Measurements from ENCODE around the gene TNK1. TPM values are rescaled to one million over a fixed set of nuclear protein-coding genes. Genes with fewer than 3 reads are reported as not detected.

The TNK1 gene
- polyA plus RNA-seq, 1 donor = 5.5 TPM

DNA sequence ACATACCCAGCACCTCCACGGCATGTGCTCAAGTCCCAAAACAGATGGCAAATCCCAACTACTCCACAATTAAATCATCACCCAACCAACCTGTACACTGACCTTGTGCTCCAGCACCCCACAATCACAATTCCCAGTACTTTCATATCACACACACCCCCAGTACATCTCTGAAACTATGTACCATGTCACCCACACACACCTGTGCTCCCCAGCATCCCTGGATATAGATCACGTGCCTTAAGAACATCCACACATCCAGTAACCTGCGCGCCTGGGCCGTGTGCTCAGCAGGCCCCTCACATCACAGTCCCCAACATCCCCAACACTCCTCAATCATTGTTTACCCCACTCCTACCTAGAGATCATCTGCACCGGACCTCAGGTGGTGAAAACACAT is 28.8 kb downstream of the TNK1 start:
- DNase-seq = no peak

DNA sequence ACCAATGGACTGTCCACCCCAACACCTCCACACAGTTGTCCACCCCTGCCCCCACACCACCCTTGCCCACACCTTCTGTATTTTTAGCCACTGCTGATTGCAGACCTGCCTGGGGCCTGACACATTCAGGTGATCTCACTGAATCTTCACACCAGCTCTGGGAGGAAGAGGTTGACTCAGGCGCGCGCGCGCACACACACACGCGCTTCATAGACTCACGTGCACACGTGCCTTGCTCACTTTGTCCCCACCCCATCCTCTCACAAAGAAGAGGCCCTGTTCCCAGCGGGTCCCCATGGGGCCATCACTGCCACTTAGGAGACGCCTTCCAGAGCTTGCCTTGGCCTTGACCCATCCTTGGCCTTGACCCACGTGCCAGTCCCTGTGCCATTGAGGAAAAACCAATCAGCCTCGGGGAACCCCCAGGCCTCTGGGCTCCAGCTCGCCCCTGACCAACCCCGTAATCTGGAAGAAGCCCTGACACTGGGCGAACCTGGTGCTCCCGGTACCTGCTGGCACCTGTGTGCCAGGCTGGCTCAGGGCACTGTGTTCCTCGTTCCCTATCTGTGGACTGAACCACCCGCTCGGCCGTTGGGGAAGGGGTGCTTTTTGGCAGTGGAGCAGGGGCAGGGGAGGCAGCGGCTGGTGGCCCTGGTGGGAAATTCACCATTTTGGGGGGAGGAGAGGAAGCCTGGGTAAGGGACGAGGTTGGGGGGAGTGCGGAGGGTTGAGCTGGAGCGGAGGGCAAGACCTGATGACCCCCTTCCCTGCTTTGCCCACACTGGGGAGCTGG is 29.9 kb downstream of the TNK1 start:
- DNase-seq = no peak

DNA sequence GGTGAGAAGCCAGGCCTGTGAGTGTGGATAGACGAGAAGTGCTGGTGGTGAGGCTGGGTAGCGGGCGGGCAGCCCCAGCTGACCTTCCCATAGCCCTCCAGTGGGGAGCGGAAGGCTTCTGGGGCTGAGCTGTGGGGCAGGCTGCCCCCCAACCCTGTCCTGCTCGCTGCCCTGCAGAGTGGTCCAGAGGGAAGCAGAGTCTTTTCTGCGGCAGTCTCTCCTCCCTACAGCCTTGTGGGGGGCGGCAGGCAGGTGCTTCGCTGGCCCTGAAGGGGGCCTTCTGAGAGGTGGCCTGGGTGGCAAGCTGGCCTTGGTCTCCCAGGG is 30.5 kb downstream of the TNK1 start:
- DNase-seq = no peak

DNA sequence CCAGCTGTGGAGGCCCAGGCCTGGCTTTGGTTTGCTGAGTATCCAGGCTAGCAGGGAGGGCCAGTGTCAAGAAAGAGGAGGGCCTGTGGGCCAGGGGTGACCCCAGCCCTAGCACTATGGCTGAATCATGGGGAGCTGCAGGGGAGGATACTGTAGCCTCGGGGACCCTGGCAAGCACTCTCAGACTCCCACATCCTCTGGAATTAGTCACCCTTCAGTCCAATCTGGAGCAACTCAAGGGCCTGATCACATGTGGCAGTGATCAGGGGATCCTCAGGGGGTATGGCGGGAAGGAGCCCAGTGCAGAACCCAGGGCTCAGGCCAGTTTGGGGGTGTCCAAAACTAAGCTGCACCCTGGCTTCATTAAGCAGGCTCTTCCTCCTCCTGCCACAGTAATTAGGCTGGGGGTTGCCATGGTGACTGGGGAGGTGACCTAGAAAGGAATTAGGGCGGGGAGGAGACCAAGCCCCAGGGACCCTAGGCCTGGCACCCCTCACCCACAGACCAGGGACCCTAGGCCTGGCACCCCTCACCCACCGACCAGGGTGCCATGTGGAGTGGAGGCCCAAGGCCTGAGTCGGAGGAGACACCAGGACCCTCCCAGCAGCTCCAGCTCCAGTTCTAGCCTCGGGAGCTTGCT is 32.6 kb downstream of the TNK1 start:
- no peak for DNase-seq

DNA sequence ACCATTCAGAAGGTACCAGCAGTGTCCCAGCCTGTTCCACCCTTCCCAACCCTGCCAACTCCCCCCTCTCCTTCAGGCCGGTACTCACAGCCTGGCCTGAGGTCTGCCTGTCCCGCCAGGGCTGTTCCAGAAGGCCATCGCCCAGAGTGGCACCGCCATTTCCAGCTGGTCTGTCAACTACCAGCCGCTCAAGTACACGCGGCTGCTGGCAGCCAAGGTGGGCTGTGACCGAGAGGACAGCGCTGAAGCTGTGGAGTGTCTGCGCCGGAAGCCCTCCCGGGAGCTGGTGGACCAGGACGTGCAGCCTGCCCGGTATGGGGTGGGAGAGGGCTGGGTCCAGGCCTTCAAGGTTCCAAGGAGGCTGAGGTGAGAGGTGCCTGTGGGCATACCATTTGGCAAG is 33.9 kb downstream of the TNK1 start:
- DNase-seq = no peak

DNA sequence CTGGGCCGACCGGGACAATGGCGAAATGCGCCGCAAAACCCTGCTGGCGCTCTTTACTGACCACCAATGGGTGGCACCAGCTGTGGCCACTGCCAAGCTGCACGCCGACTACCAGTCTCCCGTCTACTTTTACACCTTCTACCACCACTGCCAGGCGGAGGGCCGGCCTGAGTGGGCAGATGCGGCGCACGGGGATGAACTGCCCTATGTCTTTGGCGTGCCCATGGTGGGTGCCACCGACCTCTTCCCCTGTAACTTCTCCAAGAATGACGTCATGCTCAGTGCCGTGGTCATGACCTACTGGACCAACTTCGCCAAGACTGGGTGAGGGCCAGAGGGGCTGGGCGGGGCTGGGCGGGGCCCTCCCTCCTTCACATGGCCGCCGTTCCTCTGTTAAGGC is 34.9 kb downstream of the TNK1 start:
- DNase-seq = no peak

DNA sequence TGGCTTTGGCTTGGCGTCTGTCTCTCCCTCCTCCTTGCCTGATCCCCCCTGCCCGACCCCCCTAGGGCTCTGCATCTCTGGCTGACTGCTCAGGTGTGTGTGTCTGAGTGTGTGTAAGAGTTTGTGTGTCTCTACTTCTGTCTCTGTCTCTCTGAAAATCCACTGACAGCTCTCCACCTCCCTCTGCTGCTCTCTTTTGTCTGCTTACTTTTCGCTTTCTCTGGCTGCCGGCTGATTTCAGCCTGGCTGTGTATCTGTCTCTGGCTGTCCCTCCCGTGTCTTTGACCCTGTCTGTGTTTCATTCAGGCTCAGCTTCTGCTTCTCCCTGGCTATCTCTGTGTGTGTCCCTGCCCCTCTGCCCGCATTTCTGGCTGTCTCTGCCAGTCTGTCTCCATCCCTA is 35.4 kb downstream of the TNK1 start:
- no peak for DNase-seq

DNA sequence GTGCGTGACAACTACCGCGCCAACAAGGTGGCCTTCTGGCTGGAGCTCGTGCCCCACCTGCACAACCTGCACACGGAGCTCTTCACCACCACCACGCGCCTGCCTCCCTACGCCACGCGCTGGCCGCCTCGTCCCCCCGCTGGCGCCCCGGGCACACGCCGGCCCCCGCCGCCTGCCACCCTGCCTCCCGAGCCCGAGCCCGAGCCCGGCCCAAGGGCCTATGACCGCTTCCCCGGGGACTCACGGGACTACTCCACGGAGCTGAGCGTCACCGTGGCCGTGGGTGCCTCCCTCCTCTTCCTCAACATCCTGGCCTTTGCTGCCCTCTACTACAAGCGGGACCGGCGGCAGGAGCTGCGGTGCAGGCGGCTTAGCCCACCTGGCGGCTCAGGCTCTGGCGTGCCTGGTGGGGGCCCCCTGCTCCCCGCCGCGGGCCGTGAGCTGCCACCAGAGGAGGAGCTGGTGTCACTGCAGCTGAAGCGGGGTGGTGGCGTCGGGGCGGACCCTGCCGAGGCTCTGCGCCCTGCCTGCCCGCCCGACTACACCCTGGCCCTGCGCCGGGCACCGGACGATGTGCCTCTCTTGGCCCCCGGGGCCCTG is 36.3 kb downstream of the TNK1 start:
- no peak for DNase-seq

DNA sequence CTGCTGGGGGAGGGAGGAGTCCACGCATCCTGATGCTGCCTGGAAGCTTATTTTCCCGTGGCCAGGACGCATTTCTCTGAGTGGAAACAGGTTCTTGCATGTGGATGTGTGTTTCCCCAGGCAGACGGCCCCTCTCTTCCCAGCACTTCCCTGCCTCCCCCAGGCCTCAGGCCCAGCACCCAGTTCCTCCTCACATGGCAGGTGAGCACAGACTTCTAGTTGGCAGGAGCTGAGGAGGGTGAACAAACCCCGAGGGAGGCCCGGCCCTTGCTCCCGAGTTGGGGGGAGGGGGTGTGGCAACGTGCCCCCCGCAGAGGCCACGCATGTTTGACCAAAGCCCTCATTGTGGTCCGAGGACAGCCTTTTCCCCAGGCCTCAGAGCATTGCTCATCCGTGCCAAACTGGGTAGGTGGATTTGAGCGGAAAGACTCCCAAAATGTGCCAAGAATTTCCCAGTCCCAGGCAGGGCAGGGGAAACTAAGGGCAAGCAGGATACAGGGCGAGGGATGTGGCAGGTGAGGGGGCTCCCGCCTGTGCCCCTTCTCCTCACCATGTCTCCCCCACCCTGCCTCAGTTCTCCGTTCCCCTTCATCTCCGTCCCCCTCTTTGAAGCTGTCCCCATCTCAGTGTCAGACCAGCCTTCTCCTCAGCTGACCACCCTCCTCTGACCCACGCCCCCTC is 37.7 kb downstream of the TNK1 start:
- DNase-seq = no peak

DNA sequence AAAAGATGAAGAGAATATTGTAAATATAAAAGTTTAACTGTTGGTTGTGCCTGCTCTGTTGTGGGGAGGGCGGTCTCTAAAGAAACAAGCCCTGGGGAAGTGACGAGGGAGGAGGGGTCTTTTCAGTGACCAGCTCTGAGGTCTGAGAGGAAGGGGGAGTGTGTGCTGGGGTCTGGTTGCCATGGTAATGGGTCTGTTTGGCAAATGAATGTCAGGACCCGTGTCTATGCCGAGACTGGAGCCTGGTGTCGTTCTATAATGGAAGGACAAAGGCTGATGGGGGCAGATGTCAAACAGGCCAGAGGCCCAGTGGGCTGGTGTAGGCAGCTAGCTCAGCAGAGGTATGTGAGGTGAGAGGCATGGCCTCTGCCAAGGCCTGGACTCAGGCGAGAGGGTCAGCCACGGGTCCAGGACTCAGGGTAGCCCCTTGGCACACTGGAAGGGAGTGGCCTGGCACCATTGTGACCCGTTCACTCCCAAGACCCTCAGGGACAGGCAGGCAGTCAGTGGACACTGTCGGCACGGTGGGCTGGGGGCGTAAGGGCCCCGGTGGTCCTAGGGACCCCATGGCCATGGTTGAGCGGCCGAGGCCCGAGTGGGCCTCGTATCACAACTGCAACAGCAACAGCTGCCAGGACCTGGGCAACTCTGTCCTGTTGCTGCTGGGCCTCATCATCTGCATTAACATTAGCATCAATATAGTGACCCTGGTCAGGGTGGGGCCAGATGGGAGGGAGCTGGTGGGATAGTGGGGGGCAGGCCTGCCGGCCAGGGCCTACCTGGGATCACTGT is 39.1 kb downstream of the TNK1 start, which contains the start of gene SPEM1:
Gene SPEM1 (plus strand): TSS at position 506 of the 792 bp plus-strand sequence. CDS start 61 bp downstream, at position 567.
- DNase-seq = peak; percentile 43

DNA sequence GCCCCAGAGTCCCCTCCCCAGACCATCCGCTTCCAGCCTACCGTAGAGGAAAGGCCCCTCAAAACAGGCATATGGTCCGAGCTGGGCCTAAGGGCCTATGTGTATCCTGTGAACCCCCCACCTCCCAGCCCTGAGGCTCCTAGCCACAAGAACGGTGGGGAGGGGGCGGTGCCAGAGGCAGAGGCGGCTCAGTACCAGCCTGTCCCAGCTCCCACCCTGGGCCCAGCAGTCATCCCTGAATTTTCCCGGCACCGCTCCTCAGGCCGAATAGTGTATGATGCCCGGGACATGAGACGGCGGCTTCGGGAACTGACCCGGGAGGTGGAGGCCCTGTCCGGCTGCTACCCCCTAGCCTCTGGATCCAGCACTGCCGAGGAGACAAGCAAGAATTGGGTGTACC is 40.3 kb downstream of the TNK1 start:
- DNase-seq = no peak

DNA sequence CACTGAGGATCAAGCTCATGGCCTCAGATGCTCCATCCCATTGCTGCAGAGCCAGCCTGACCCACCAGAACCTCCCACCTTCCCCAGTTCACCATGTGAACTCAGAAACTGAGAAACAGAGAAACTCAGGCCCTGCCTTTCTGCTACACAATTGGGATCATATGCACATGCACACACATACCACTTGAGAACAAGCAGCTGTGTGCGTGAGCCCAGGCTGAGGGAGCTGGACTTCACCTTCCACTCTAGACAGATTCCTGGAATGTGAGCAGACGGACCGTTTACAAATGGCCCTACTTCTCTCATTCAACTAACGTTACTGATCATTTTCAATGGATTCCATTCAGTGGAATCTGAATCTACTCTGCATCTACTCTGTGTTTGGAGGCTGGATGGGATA is 42.8 kb downstream of the TNK1 start:
- DNase-seq = no peak

DNA sequence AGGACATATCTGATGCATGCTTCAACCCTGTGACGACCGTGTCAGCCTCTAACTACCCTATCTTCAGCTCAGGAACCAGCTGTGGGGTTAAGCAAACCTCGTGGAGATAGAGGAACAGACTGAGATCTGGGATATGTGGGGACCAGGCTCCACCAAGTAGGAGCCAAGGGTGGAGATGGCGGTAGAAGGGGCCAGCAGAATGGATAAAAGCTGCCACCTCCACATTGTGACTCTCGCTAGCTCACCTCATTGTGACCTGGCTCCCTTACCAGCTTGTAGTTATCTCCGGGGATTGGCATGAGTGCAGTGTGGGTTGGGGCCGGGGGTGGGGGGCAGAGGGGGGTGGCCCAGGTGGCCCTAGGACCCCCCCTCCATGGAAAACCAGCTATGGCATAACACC is 44.4 kb downstream of the TNK1 start, which contains the start of gene SPEM2:
Gene SPEM2 (plus strand): TSS at position 301 of the 400 bp plus-strand sequence. CDS start 73 bp downstream, at position 374.
- DNase-seq = no peak

DNA sequence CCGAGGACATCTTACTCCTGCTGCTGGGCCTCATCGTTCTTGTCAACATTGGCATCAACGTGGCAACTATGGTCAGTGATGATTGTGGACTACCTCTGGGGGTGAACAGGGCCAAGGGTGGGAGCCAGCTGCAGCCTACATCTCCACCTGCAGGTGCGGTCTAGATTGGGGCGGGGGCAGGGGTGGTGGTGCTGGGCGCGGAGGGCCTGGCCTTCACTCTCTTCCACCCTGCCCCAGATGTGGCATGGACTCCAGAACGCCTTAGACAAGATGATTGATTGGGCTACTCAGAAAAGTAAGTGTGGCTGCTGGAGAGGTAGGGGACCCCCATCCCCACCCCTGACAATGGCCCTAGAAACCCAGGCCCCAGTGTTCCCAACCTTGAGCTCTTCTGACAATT is 44.9 kb downstream of the TNK1 start:
- DNase-seq = no peak

DNA sequence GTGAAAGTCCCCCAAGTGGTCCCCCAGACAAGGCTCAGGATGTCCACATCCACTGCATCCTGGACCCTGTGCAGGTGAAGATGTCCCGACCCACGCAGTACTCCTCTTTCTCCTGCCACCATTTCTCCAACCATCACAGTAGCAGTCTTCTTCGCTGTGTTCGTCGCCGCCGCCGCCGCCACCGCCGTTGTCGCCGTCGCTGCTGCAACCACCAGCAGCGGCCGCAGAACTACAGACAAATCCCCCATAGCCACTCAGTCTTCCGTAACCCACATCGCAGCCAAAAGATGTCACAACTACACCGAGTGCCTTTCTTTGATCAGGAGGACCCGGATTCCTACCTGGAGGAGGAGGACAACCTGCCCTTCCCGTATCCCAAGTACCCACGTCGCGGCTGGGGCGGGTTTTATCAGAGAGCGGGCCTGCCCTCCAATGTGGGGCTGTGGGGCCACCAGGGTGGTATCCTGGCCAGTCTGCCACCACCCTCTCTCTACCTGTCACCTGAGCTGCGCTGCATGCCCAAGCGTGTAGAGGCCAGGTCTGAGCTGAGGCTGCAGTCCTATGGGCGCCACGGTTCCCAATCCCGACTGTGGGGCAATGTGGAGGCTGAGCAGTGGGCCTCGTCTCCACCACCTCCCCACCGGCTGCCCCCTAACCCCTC is 45.4 kb downstream of the TNK1 start:
- DNase-seq = no peak

DNA sequence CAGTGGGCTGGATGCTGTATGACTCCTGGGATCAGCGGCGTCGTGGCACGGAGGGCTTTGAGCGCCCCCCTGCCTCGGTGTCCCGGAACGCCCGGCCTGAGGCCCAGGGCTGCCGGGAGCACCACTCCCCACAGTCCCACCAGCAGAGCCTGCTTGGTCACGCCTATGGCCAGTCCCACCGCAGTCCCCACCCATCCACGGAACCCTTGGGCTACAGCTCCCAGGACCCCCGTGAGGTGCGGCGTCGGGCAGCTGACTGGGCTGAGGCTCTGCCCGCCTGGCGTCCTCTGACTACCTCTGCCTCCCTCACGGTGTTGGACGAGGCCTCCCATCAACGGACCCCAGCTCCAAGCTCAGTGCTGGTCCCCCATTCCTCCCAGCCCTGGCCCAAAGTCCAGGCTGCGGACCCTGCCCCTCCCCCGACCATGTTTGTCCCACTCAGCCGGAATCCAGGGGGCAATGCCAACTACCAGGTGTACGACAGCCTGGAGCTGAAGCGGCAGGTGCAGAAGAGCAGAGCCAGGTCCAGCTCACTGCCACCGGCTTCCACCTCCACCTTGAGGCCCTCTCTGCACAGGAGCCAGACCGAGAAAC is 46.1 kb downstream of the TNK1 start:
- no peak for DNase-seq

DNA sequence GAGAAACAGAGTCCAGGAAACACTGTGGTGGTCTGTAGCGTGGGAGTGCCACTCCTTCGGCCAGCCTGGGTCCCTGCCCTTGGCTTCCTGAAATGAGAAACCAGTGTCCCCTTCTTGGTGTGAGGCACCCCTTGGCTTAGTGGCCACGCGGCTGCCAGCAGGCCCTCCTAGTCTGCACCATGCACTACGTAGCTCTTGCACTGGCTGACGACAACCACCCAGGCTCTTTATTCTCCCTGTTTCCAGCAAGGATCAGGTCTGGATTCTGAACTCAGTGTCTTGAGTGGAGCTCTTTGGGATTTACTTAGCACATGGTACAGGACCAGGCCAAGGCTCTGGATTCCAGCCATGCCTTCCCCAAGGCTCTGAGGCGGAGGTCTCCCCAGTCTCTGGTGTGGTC is 46.7 kb downstream of the TNK1 start:
- DNase-seq = no peak

DNA sequence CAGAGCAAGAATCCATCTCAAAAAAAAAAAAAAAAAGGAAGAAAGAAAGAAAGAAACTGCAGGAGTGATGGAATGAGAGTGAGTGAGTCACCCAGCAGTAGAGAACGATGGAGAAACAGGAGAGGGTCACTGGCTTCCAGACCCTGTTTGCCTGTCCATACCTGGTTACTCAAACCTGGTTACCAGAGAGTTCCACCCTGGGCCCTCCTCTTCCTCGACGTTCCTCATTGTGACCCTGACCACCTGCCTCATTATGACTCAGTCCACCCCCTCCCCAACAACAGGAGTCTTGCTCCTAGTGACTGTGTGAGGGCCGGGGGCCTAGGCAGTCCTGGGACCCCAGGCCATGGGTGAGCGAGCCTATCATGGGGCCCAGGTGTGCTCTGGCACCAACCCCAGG is 47.7 kb downstream of the TNK1 start, which contains the start of gene SPEM3:
Gene SPEM3 (plus strand): TSS at position 301 of the 400 bp plus-strand sequence. CDS start 46 bp downstream, at position 347.
- no peak for DNase-seq

DNA sequence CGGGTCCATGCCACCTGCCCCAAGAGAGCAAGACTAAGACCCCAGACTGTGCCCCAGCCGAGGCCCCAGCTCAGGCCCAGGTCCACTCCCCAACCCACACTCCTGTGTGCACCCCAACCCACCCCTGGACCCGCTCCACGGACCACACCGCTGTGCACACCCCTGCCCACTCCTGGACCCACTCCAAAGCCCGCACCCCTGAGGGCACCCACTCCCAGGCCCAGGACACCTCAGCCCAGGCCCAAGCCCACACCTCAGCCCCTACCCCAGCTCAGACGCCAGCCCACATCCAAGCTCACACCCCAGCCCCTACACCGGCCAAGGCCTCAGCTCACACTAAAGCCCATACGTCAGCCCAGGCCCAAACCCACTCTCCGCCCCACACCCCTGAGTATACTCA is 48.8 kb downstream of the TNK1 start:
- DNase-seq = no peak

DNA sequence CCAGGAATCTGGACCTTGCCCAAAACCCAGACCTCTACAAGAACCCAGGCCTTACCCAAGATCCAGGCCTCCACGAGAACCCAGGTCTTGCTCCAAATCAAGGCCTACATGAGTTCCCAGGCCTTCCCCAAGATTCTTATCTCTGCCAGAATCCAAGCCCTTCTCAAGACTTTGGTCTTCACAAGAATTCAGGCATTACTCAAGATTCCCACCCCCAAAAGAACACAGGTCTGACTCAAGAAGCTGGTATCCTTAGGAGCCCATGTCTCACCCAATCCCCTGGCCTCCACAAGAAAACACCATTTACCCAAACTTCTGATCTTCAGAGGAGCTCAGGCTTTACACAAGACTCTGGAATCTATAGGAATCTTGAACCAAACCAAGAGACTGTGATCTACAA is 50.3 kb downstream of the TNK1 start:
- DNase-seq = no peak

DNA sequence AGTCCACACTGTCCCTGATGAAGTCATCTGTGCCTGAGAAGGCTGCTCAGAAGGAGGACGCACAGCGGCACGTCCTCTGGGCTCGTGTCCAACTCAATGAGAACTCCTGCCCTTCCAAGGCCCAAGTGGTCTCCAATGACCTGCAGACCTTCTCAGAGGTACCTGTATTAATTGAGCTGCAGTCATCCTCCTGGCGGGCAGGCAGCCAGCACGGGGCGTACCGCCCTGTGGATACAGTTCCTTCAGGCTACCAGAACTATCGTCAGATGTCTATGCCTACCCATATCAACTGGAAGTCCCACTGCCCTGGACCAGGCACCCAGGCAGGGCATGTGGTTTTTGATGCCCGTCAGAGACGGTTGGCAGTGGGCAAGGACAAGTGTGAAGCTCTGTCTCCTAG is 51.4 kb downstream of the TNK1 start:
- no peak for DNase-seq
